Regular cardiac myocyte (primary cell): Measurements from ENCODE around the gene CYP26A1. TPM values are rescaled to one million over a fixed set of nuclear protein-coding genes. Genes with fewer than 3 reads are reported as not detected.

Experiments used
- total RNA-seq: library from RNA; depleted of rRNA; stranded (reverse); fragments of >200 nt; gene quantifications from 2 replicates; pipeline ENCODE4 v1.2.3, GENCODE V29; 2014

CYP26A1 gene, protein sequence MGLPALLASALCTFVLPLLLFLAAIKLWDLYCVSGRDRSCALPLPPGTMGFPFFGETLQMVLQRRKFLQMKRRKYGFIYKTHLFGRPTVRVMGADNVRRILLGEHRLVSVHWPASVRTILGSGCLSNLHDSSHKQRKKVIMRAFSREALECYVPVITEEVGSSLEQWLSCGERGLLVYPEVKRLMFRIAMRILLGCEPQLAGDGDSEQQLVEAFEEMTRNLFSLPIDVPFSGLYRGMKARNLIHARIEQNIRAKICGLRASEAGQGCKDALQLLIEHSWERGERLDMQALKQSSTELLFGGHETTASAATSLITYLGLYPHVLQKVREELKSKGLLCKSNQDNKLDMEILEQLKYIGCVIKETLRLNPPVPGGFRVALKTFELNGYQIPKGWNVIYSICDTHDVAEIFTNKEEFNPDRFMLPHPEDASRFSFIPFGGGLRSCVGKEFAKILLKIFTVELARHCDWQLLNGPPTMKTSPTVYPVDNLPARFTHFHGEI
- total RNA-seq, result 0.19 TPM in 1 of 2 replicates, not detected in the other

GRCh38 chr10:93073539-93074146 is at the start of gene CYP26A1:
CYP26A1 (plus strand) TSS chr10:93073893; CDS start chr10:93073935, 42 bp downstream.

DNA sequence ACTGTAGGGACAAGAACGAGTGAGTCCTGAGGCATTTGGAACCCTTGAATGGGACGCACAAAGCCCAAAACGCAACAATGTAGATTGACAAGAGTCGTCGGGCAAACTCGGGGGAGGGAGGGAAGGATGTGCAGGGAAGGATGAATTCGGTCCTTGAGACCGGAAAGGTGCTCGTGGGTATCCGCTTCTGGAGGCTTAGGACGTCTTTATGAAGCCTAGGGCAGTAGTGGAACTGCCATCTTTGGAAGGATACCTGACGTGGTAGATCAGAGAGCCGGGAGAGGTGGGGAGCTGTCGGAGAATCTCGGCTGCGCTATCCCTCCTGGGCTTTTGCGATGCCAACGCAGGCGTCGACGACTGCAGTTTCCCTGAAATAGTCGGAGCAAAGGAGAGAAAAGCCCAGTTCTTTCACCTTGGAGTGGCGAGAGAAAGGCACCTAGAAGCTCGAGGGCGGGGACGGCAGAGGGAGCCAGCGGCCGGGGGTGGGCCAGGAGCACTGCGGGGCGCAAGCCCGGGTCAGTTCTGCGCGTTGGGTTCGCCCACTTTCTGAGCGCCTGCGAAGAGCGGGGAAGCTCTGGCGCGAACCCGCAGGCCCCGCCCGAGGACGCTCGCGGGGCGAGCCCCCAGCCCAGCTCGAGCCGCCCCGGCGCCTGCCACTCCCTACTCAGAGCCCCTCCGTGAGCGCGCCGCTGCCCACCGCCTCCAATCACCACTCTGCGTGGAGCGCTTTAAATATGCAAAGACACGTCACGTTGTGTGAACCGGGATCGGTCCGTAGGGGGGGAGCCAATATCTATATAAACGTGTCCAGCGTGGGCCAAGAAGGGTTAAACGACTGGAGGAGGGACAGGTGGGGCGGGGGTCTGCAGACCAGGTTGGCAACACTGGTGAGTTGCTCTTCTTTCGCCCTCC is 13.5 kb upstream of the CYP26A1 start, which contains the start of gene CYP26C1:
Gene CYP26C1 (plus strand): TSS at position 824 of the 912 bp plus-strand sequence. CDS start 466 bp downstream, outside the sequence.

Other genes starting within 250 kb of the CYP26A1 start
- 11.1 and 21.4 TPM in 2 replicates for gene EXOC6, start 225.4 kb upstream of the CYP26A1 start, total RNA-seq
- under 0.01 TPM in 2 replicates for gene CYP26C1, start 13.1 kb upstream of the CYP26A1 start, total RNA-seq